T-helper 2 cell treated with Interferon-gamma antibody and Interleukin-4, amounts not matched to agents 5 μg/mL and 100 μg/mL, for 36 hours (primary cell): ENCODE measurements around the gene WDR37.
"Not testable (repeated sequence)": the region's sequence is repeated elsewhere in the genome, so short reads cannot be mapped to it uniquely, and the experiment has no call there.

ENCODE experiments used
- DNase-seq: peaks from one replicate; pipeline ENCODE4 v3.0.0; 2021; ENCODE audit warnings: low spot score
- H3K27ac Mint-ChIP-seq: one replicate; pipeline ENCODE4 v1.8.0; 2021; ENCODE audit warnings: mild to moderate bottlenecking, mixed read lengths
- H3K27me3 Mint-ChIP-seq: one replicate; pipeline ENCODE4 v1.8.0; 2021; ENCODE audit warnings: low read depth, mixed read lengths
- H3K36me3 Mint-ChIP-seq: one replicate; pipeline ENCODE4 v1.8.0; 2021; ENCODE audit warnings: low read depth, mixed read lengths
- H3K4me1 Mint-ChIP-seq: one replicate; pipeline ENCODE4 v1.8.0; 2021; ENCODE audit warnings: low read depth, mixed read lengths
- H3K4me3 Mint-ChIP-seq: one replicate; pipeline ENCODE4 v1.8.0; 2022; ENCODE audit warnings: mild to moderate bottlenecking, moderate library complexity, mixed read lengths
- H3K9me3 Mint-ChIP-seq: one replicate; pipeline ENCODE4 v1.8.0; 2021; ENCODE audit warnings: mixed read lengths

The WDR37 gene

DNA sequence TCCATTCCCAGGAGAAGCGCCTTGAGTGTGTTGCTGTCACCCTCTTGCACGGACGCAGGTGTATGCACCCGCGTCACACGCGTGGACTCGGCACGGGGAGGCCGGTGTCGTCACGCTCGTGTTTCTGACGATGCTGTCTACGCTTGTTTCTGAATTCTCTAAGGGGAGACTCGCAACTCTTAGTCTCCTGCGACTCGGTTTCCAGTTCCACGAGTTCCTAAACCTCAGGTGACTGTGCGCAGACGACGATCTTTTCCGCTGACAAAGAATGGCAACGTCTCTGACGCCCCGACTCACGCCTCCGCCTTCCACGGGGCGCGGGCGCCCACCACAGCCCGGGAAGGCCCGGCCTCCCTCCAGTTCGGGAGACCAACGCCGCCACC lies 7.8 kb upstream of the WDR37 start:
- Mint-ChIP-seq H3K27me3 (no peaks in the 10 kb centered on the region), H3K36me3 (peaks cover 56% of the 10 kb centered on the region), H3K9me3 (no peaks in the 10 kb centered on the region), H3K4me3 (peak overlapping the region; percentile 98), H3K27ac (peak overlapping the region; percentile 95), H3K4me1 (peaks cover 57% of the 10 kb centered on the region)
- DNase-seq, result no peak

DNA sequence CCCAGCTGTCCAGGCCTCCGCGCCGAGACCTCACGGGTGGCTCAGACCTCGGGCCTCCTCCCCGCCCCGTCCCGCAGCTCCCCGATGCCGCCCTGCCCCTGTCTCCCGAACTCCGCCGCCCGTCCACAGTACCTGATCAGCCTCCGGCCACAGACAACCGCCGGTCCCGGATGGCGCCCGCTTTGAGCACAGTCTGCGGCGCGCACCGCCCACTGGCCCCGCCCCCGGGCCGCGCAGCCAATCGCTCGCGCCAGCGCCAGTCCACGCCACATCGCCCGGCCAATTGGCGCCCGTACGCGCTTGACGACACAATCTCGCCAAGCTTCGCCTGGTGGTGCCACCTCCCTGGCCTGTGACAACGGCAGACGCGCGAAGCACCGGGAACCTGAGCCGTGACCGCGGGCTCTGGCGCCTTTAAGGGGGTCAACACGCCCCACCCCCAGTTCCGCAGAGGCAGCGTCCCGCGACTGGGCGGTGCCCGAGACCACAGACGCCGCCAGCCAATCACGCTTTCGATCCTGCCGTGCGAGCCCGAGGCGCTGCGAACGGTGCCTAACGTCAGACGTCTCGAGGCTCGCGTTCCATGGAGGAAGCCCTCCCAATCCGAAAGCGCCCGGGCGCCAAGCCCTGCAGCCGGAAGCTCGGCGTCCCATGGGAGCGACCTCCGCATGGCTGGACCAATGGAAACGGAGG lies 7.3 kb upstream of the WDR37 start, which contains the start of gene IDI1:
Gene IDI1, minus strand, starts transcription at position 388 of the 693 bp plus-strand sequence. Its CDS starts 116 bp downstream, at position 272.
- Mint-ChIP-seq H3K4me3 (peak within 1 kb of the TSS; percentile 98), H3K36me3 (peaks cover 56% of the 10 kb centered on the region), H3K27ac (peak within 1 kb of the TSS; percentile 95), H3K9me3 (no peaks in the 10 kb centered on the region), H3K27me3 (no peaks in the 10 kb centered on the region), H3K4me1 (peaks cover 58% of the 10 kb centered on the region)
- peak; percentile 98 for DNase-seq

DNA sequence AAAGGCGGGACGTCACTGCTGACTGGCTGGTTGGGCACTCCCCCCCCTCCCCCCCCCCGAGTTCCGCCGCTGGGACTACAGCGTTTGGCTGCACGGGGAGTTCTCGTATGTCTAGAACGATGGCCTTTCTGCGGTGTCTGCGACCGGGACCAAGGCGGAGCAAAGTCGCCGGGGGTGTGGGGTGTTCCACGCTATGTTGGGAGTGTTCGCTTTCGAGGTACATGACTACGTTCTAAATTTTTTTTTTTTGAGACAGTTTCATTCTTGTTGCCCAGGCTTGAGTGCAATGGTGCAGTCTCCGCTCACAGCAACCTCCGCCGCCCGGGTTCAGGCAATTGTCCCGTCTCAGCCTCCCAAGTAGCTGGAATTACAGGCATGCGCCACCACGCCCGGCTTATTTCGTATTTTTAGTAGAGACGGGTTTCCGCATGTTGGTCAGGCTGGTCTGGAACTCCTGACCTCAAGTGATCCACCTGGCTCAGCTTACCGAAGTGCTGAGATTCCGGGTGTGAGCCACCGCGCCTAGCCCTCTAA lies 6.7 kb upstream of the WDR37 start:
- no peaks in the 10 kb centered on the region for H3K9me3 Mint-ChIP-seq
- H3K4me3 Mint-ChIP-seq, result peak overlapping the region; percentile 98
- DNase-seq, result no peak
- H3K27me3 Mint-ChIP-seq, result no peaks in the 10 kb centered on the region
- peak overlapping the region; percentile 95 for H3K27ac Mint-ChIP-seq
- H3K4me1 Mint-ChIP-seq, result peaks cover 58% of the 10 kb centered on the region
- peaks cover 55% of the 10 kb centered on the region for H3K36me3 Mint-ChIP-seq

DNA sequence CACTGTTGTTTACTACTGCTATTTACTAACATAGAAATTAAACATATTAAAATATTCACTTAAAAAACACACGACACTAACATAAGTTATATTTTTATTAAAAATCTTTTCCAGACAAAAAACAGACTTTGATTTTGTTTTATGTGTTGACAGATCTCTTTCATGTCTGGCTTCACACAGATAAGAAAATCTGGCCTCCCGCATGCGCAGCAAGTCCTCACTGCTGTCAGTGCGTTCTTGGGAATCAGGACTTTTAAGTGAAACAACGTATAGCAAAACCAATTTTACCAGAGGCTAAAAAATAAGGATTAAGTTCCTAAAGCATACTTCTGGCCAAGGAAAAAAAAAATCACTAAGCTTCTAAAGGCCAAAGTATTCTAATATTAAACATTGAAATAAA lies 6.0 kb upstream of the WDR37 start:
- Mint-ChIP-seq H3K36me3 (peaks cover 52% of the 10 kb centered on the region), H3K9me3 (no peaks in the 10 kb centered on the region), H3K4me3 (peak overlapping the region; percentile 98), H3K27ac (peak overlapping the region; percentile 95), H3K4me1 (peaks cover 58% of the 10 kb centered on the region), H3K27me3 (no peaks in the 10 kb centered on the region)
- no peak for DNase-seq

DNA sequence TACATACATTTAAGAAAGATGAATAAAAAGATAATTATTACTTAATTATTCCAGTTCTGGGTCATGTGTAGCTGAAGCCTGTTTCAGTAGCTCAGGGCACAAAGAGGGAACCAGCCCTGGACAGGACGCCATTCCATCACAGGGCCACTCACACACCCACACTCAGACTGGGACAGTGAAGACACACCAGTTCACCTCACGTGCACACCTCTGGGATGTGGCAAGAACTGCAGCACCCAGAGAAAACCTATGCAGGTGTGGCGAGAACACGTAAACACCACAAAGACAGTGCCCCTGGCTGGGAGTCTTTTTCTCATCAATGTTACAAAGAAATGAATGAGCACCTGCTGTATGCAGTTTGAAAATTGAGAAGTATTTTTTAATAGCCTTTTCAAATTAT lies 5.6 kb upstream of the WDR37 start:
- peaks cover 57% of the 10 kb centered on the region for H3K4me1 Mint-ChIP-seq
- no peak for DNase-seq
- peak overlapping the region; percentile 98 for H3K4me3 Mint-ChIP-seq
- no peaks in the 10 kb centered on the region for H3K9me3 Mint-ChIP-seq
- H3K36me3 Mint-ChIP-seq, result peaks cover 48% of the 10 kb centered on the region
- H3K27ac Mint-ChIP-seq, result peak overlapping the region; percentile 70
- H3K27me3 Mint-ChIP-seq, result no peaks in the 10 kb centered on the region

DNA sequence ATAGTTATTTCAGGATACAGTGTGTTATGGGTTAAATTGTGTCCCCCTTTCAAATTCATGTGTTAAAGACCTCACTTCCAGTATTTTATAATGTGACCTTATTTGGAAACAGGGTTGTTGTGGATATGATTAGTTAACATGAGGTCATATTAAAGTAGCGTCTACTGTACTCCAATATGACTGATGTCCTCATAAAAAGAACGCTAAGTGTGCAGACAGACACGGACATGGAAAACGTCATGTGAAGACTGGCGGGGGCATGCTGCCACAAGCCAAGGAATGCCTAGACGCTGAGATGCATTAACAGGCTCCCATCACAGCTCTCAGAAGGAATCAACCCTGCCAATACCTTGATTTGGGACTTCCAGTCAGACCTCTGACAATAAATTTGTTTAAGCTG lies 1.5 kb upstream of the WDR37 start:
- H3K27me3 Mint-ChIP-seq, result no peaks in the 10 kb centered on the region
- DNase-seq, result no peak
- H3K9me3 Mint-ChIP-seq, result no peaks in the 10 kb centered on the region
- H3K27ac Mint-ChIP-seq, result peak overlapping the region; percentile 63
- H3K36me3 Mint-ChIP-seq, result peaks cover 52% of the 10 kb centered on the region
- H3K4me3 Mint-ChIP-seq, result peak overlapping the region; percentile 97
- H3K4me1 Mint-ChIP-seq, result peaks cover 64% of the 10 kb centered on the region

DNA sequence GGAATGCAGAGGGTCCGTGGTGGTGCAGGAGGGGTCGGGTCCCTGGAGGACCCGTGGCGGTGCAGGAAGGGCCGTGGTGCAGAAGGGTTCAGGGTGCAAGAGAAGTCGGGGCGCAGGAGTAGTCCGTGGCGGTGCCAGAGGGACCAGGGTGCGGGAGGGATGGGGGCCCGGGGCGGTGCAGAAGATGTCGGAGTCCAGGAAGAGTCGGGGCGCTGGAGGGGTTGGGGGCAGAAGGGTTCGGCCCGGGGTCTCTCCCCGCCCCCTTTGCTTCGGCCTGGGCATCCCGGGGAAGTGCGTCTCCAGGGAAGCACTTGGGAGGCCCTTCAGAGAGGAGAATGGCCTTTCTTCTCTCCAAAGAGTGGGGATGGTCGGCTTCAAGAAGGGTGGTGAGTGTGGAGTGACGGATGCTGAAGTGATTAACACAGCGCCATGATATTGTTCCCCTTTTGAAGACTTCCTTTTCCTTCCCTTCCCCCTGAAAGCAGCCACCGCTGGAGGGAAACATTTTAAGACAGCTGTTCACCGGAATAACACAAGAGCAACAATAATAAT lies 997 bp downstream of the WDR37 start:
- no peaks in the 10 kb centered on the region for H3K9me3 Mint-ChIP-seq
- H3K4me3 Mint-ChIP-seq, result peak overlapping the region; percentile 97
- peaks cover 49% of the 10 kb centered on the region for H3K36me3 Mint-ChIP-seq
- no peak for DNase-seq
- peak overlapping the region; percentile 95 for H3K27ac Mint-ChIP-seq
- peaks cover 66% of the 10 kb centered on the region for H3K4me1 Mint-ChIP-seq
- H3K27me3 Mint-ChIP-seq, result no peaks in the 10 kb centered on the region

DNA sequence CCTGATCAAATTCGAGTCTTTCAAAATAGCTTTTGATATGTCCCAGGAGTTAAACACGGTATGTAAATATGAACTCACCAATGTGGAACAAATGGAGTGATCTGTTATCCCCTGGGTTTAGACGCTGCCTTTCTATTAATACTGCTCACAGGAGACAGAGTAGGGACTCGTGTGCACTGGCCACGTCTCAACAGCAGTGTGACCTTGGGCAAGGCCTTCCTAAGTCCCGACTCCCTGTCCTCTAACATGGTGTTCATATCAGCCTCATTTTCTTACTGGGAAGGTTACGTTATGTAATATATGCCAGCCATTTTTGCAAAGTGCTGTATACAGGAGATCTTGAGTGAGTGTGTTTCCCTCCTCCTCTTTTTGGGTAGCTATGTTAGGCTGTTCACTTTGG lies 1.8 kb downstream of the WDR37 start:
- H3K4me1 Mint-ChIP-seq, result peaks cover 65% of the 10 kb centered on the region
- DNase-seq, result no peak
- peak overlapping the region; percentile 95 for H3K27ac Mint-ChIP-seq
- no peaks in the 10 kb centered on the region for H3K9me3 Mint-ChIP-seq
- H3K36me3 Mint-ChIP-seq, result peaks cover 43% of the 10 kb centered on the region
- peak overlapping the region; percentile 97 for H3K4me3 Mint-ChIP-seq
- no peaks in the 10 kb centered on the region for H3K27me3 Mint-ChIP-seq

DNA sequence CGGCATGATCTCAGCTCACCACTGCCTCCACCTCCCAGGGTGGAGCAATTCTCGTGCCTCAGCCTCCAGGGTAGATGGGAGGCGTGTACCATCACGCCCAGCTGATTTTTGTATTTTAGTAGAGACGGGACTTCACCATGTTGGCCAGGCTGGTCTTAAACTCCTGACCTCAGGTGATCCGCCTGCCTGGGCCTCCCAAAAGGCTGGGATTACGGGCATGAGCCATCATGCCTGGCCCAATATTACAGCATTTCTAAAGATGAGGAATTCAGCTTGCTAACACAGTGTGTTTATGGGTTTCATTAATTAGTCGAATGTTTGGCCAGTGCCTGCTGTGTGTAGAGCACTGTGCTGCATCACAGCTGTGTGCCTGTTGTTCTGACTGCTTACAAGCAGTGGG lies 3.7 kb downstream of the WDR37 start:
- Mint-ChIP-seq H3K4me3 (no peak overlapping the region), H3K36me3 (peaks cover 37% of the 10 kb centered on the region), H3K27me3 (no peaks in the 10 kb centered on the region), H3K9me3 (no peaks in the 10 kb centered on the region), H3K27ac (no peak overlapping the region), H3K4me1 (peaks cover 59% of the 10 kb centered on the region)
- no peak for DNase-seq

DNA sequence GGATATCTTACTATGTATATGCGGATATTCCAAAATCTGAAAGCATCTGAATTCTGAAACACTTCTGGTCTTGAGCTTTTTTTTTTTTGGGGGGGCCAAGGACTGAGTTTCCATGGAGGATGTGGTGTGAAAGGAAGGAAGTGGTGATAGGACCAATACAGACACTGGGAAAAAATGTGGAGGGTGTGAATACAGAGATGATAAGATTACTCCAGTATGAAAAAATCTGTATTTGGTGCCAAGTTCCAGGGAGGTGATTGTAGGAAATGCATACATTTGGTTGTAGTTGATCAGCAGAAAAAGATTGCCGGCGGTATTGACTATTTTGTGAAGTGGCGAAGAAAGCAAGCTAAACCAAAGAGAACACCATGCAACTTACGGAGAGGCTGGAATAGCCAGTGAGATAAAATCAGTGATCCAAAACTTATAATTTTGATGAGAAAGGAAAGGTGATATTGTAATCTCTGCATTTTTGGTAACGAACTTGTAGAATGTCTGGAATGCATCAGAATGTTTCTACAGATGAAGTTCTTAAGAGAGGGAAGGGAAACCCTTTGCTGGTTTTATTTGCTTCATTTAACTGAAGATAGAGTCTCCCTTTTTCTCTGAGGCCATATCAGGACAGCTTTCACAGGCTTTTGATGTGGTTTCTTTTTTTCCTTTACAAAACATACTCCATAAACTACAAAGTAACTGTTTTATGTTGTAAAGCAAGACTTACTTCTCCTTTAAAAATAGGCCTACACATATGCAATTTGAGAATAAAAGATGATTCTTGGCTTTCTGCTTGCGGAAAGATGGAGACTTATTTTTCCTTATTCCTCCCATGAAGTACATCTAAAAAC lies 6.0 kb downstream of the WDR37 start:
- H3K4me1 Mint-ChIP-seq, result peaks cover 64% of the 10 kb centered on the region
- peak overlapping the region; percentile 55 for H3K27ac Mint-ChIP-seq
- DNase-seq, result no peak
- H3K9me3 Mint-ChIP-seq, result no peaks in the 10 kb centered on the region
- H3K4me3 Mint-ChIP-seq, result peak overlapping the region; percentile 51
- H3K36me3 Mint-ChIP-seq, result peaks cover 39% of the 10 kb centered on the region
- no peaks in the 10 kb centered on the region for H3K27me3 Mint-ChIP-seq

DNA sequence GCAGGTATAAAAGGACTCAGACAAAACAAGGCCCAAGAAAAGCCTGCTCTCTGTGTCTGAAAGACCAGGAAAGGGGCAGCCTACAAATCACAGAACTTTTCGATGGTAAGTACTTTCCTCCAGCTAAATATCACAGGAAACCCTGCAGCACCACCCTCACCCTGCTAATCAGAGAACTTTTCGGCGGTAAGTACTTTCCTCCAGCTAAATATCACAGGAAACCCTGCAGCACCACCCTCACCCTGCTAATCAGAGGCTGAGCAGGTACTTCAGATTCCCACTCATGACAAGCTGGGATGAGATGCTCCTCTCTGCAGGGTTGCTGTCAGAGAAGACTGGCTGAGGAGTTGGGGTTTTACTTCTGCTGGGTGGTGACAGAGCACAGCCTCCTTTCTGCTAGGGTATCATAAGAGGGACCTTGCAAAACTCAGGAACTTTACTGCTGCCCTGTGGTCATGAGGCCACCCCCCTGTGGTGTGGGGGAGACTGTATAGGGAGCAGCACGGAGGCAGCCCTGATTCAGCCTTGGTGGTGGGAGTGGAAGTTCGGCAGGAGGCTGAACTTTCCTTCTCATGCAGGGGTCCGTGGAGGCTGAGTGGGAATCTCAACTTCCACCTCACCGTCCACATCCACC lies 7.2 kb downstream of the WDR37 start:
- Mint-ChIP-seq H3K4me1 (peaks cover 63% of the 10 kb centered on the region), H3K9me3 (no peaks in the 10 kb centered on the region), H3K27ac (peak overlapping the region; percentile 55), H3K4me3 (peak overlapping the region; percentile 51), H3K36me3 (peaks cover 33% of the 10 kb centered on the region), H3K27me3 (no peaks in the 10 kb centered on the region)
- DNase-seq, result no peak

DNA sequence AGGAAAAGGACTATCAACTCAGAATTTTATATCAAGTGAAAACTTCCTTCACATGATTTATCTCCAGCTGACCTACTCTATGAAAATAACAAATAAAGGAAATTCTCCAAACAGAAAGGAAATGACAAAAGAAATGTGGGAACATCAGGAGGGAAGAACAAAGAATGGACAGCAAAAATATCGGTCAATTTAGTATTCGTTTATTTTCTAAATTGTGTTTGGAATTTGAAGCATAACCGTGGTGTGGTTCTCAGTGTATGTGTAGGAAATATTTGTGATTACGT lies 8.7 kb downstream of the WDR37 start:
- Mint-ChIP-seq H3K27me3 (no peaks in the 10 kb centered on the region), H3K36me3 (peaks cover 25% of the 10 kb centered on the region), H3K4me1 (peaks cover 65% of the 10 kb centered on the region), H3K27ac (no peak overlapping the region), H3K4me3 (no peak overlapping the region), H3K9me3 (no peaks in the 10 kb centered on the region)
- DNase-seq, result no peak

DNA sequence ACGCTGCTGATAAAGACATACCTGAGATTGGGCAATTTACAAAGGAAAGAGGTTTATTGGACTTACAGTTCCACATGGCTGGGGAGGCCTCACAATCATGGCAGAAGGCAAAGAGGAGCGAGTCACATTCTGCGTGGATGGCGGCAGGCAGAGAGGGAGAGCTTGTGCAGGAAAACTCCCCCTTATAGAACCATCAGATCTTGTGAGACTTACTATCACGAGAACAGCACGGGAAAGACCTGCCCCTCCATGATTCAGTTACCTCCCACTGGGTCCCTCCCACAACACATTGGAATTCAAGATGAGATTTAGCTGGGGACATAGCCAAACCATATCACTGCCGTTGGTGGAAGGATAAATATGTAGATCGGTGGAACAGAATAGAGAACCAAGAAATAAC lies 10.5 kb downstream of the WDR37 start:
- DNase-seq, H3K9me3 Mint-ChIP-seq, H3K27me3 Mint-ChIP-seq, H3K4me3 Mint-ChIP-seq, H3K27ac Mint-ChIP-seq: not testable (repeated sequence)
- Mint-ChIP-seq H3K36me3 (peaks cover 20% of the 10 kb centered on the region), H3K4me1 (peaks cover 56% of the 10 kb centered on the region)
